Activated naive CD4-positive, alpha-beta T cell treated with anti-CD3 and anti-CD28 coated beads, Interleukin-2, amount 10 ng/mL, durations not matched to agents 5 hours and 36 hours (primary cell): ENCODE results near the gene UBTFL1. TPM values are rescaled to one million over a fixed set of nuclear protein-coding genes. Genes with fewer than 3 reads are reported as not detected.

Source experiments
- total RNA-seq, 2 experiments: library from RNA; stranded (reverse); gene quantifications; one replicate each; pipeline ENCODE4 v1.2.3, GENCODE V29; 2021

Gene UBTFL1, protein sequence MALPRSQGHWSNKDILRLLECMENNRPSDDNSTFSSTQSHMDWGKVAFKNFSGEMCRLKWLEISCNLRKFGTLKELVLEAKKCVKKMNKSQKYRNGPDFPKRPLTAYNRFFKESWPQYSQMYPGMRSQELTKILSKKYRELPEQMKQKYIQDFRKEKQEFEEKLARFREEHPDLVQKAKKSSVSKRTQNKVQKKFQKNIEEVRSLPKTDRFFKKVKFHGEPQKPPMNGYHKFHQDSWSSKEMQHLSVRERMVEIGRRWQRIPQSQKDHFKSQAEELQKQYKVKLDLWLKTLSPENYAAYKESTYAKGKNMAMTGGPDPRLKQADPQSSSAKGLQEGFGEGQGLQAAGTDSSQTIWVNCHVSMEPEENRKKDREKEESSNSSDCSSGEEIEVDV
- not detected for total RNA-seq

DNA sequence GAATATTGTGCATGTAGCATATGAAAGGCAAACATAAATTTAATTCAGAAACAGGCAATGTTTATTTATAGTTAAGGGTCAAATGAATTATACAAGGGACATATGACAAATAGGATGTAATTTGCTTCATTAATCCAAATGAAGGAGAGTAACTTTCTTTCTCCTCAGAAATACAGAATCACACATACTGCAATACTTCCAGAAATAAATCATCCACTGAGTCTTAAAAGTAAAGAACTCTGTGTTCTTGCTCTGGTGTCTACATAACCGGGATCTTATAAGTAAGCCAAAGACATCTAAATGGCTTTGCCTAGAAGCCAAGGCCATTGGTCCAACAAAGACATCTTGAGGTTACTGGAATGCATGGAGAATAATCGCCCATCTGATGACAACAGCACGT lies at the start of gene UBTFL1:
Gene UBTFL1, plus strand, starts transcription at position 301 of the 400 bp plus-strand sequence. Its CDS starts 0 bp downstream, at position 301.

DNA sequence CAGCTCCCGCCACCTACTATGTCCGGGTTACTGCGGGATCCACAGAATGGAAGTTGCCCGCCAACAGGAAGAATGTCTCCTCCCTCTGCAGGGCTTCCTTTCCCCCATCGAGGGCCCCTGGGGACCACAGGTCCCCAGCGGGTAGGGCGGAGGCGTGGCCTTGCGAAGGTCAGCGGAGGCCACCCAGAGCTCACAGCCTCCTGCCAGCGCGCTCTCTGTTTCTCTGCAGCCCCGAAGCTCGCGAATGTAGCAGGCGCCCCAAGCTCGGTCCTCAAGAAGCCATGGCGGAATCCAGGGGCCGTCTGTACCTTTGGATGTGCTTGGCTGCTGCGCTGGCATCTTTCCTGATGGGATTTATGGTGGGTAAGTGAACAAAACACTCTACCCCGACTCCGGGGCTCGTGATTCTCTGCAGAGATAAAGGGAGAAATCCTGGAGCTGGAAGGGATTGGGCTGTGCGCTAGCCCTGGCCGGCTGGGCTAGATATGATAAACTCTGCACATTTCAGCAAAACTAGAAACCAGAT lies 48.8 kb downstream of the UBTFL1 start, which contains the start of gene NAALAD2:
Gene NAALAD2, plus strand, starts transcription at position 186 of the 526 bp plus-strand sequence. Its CDS starts 96 bp downstream, at position 282.

Other genes starting within 250 kb of the UBTFL1 start
- not detected for gene TRIM64B, start 207.5 kb upstream of the UBTFL1 start, total RNA-seq
- gene TRIM49D1, start 163.7 kb upstream of the UBTFL1 start, total RNA-seq, result not detected
- not detected for gene TRIM49D2, start 161.9 kb upstream of the UBTFL1 start, total RNA-seq
- gene TRIM64, start 119.9 kb upstream of the UBTFL1 start, total RNA-seq, result not detected
- gene TRIM49C, start 54.8 kb upstream of the UBTFL1 start, total RNA-seq, result not detected
- gene NAALAD2, start 48.7 kb downstream of the UBTFL1 start, total RNA-seq, result not detected
- 10 to 100 TPM; 47.9 TPM for gene CHORDC1, start 137.1 kb downstream of the UBTFL1 start, total RNA-seq